SK-N-MC (cell line): ENCODE data around the gene TSPOAP1.

ENCODE experiments used
- EZH2 ChIP-seq: fragments of 200-600 bp; sonication (generic); IDR thresholded peaks from one replicate; pipeline ENCODE4 v1.6.1; 2017; ENCODE audit warnings: antibody characterized with exemption
- POLR2AphosphoS5 ChIP-seq: IDR thresholded peaks from 2 replicates; pipeline ENCODE4 v1.6.1; 2012; ENCODE audit warnings: mild to moderate bottlenecking, low read depth, low read length, borderline replicate concordance

- no peak for TF ChIP-seq EZH2
- no peak for TF ChIP-seq POLR2AphosphoS5
Observed at GRCh38 chr17:58319173-58320162, 9.1 kb downstream of the TSPOAP1 start.
